Ishikawa (cell line): Measurements from ENCODE around the gene TFF3.

ENCODE experiments used
- EGR1 ChIP-seq: IDR thresholded peaks from 2 replicates; pipeline ENCODE4 v1.6.1; 2012
- RAD21 ChIP-seq: IDR thresholded peaks from 2 replicates; pipeline ENCODE4 v1.6.1; 2012; ENCODE audit warnings: low read depth
- YY1 ChIP-seq: IDR thresholded peaks from 2 replicates; pipeline ENCODE4 v1.6.1; 2012; ENCODE audit warnings: low read depth

DNA sequence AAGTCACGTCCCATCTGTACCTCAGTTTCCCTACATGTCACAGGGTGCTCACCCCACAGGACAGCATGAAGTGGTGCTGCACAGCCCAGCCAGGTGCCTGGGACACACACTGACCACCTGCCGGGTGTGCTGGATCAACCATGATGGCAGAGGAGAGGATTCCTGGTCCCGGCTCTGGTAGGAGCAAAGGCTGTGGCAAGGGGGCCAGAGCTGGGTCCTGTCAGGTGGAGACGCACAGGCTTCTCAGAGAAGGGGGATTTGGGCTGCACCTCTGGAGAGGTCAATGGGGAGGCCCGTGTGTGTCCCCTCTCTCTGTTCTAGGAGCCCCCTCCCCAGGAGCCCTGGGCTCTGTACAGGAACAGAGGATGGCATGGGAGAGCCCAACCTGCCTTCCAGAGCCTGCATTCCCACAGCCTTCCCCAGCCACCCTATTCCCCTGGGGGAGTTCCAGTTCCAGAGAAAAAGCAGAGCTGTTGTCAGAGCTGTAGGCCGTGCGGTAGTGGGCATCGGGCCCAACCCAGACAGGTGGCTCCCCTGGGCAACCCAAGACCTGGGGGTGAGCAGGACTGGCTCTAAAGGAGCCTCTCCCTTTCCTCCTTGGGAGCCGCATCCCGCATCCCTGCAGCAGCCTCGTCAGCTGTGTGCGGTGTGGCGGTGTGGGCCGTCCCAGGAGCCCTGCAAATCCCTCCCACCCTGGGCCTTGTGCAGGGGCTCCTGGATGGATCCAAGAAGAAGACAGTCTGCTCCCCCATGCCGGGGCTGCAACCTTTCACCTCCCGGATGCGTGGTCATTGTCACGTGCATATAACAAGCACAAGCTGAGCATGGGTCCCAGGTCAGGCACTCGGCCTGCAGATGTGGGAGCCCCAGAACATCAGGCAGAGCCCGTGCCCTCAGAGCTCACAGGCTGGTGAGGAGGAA is 2.9 kb upstream of the TFF3 start:
- TF ChIP-seq EGR1 (no peak), RAD21 (no peak), YY1 (no peak)
